GM21381 (cell line): ENCODE results near the gene SELENOI.
"Not testable (repeated sequence)": the region's sequence is repeated elsewhere in the genome, so short reads cannot be mapped to it uniquely, and the experiment has no call there.

ENCODE experiments used
- ATAC-seq: cut with Tn5 transposase; IDR thresholded peaks from one replicate; pipeline ENCODE4 v1.9.1; 2021; ENCODE audit warnings: mild to moderate bottlenecking, moderate library complexity; ENCODE audit not compliant: unreplicated experiment

The SELENOI gene

GRCh38 chr2:26345545-26346453, at the start of gene SELENOI:
SELENOI (plus strand) TSS chr2:26346143; CDS start chr2:26346233, 90 bp downstream.
- peak; percentile 93 for ATAC-seq

- ATAC-seq = no peak
These were observed 48.9 kb upstream of the SELENOI start for GRCh38 chr2:26297061-26297460.

GRCh38 chr2:26298286-26298637, 47.7 kb upstream of the SELENOI start:
- ATAC-seq = no peak

GRCh38 chr2:26298638-26299393, 47.1 kb upstream of the SELENOI start:
- ATAC-seq = no peak

- no peak for ATAC-seq
These were observed 46.4 kb upstream of the SELENOI start for GRCh38 chr2:26299471-26300101.

GRCh38 chr2:26300234-26300925, 45.6 kb upstream of the SELENOI start:
- ATAC-seq = no peak

GRCh38 chr2:26302846-26303245, 43.1 kb upstream of the SELENOI start:
- ATAC-seq = no peak

- not testable (repeated sequence) for ATAC-seq
These were observed 40.8 kb upstream of the SELENOI start for GRCh38 chr2:26305094-26305493.

GRCh38 chr2:26305540-26305939, 40.4 kb upstream of the SELENOI start:
- no peak for ATAC-seq

- ATAC-seq = no peak
These were observed 36.0 kb upstream of the SELENOI start for GRCh38 chr2:26309921-26310320.

- ATAC-seq = no peak
These were observed 33.5 kb upstream of the SELENOI start for GRCh38 chr2:26312471-26312870.

GRCh38 chr2:26313446-26313845, 32.5 kb upstream of the SELENOI start:
- ATAC-seq = no peak

- no peak for ATAC-seq
These were observed 31.7 kb upstream of the SELENOI start for GRCh38 chr2:26314243-26314642.

- no peak for ATAC-seq
These were observed 29.9 kb upstream of the SELENOI start for GRCh38 chr2:26316041-26316440.

- ATAC-seq = no peak
These were observed 29.1 kb upstream of the SELENOI start for GRCh38 chr2:26316845-26317244.

- ATAC-seq = no peak
These were observed 28.4 kb upstream of the SELENOI start for GRCh38 chr2:26317377-26318105.

- no peak for ATAC-seq
These were observed 27.0 kb upstream of the SELENOI start for GRCh38 chr2:26318950-26319349.

GRCh38 chr2:26324479-26324878, 21.5 kb upstream of the SELENOI start:
- ATAC-seq = not testable (repeated sequence)

- no peak for ATAC-seq
These were observed 21.0 kb upstream of the SELENOI start for GRCh38 chr2:26324903-26325302.

- ATAC-seq = no peak
These were observed 20.1 kb upstream of the SELENOI start for GRCh38 chr2:26325851-26326250.
